GM19099 (cell line): ENCODE data around the gene COG1.

ENCODE experiments used
- POLR2A ChIP-seq: IDR thresholded peaks from 3 replicates; pipeline ENCODE4 v1.6.1; 2011; ENCODE audit warnings: low read depth; ENCODE audit not compliant: insufficient read length; ENCODE audit errors: extremely low read depth

COG1 gene

GRCh38 chr17:73189417-73190099 lies 3.3 kb upstream of the COG1 start:
- TF ChIP-seq POLR2A = no peak

- no peak for TF ChIP-seq POLR2A
These were observed 1.2 kb upstream of the COG1 start for GRCh38 chr17:73191443-73192205.

- TF ChIP-seq POLR2A = peak; percentile 72
These were observed 505 bp upstream of the COG1 start for GRCh38 chr17:73192206-73192893.

- no peak for TF ChIP-seq POLR2A
These were observed 1.8 kb downstream of the COG1 start for GRCh38 chr17:73194514-73195222.

GRCh38 chr17:73196500-73196899 lies 3.6 kb downstream of the COG1 start:
- no peak for TF ChIP-seq POLR2A

GRCh38 chr17:73197161-73197560 lies 4.3 kb downstream of the COG1 start:
- no peak for TF ChIP-seq POLR2A

GRCh38 chr17:73198201-73198929 lies 5.5 kb downstream of the COG1 start:
- no peak for TF ChIP-seq POLR2A

- TF ChIP-seq POLR2A = no peak
These were observed 6.0 kb downstream of the COG1 start for GRCh38 chr17:73198930-73199260.

GRCh38 chr17:73199751-73200317 lies 7.0 kb downstream of the COG1 start:
- TF ChIP-seq POLR2A = no peak

- no peak for TF ChIP-seq POLR2A
These were observed 7.6 kb downstream of the COG1 start for GRCh38 chr17:73200476-73200875.

GRCh38 chr17:73201215-73202069 lies 8.6 kb downstream of the COG1 start:
- TF ChIP-seq POLR2A = no peak

GRCh38 chr17:73203135-73203787 lies 10.4 kb downstream of the COG1 start:
- TF ChIP-seq POLR2A = no peak
